Kidney epithelial cell (primary cell): ENCODE results near the gene IMMP2L. TPM values are rescaled to one million over a fixed set of nuclear protein-coding genes. Genes with fewer than 3 reads are reported as not detected.

Experiments used
- DNase-seq: peaks from one replicate; pipeline ENCODE4 v3.0.0-alpha.2; 2010; ENCODE audit warnings: low read depth
- H3K27me3 ChIP-seq: 2 replicates; pipeline ENCODE4 v1.6.0; 2011; ENCODE audit warnings: low read length; ENCODE audit not compliant: control insufficient read depth, insufficient read depth
- H3K36me3 ChIP-seq: 2 replicates; pipeline ENCODE4 v1.5.1; 2011; ENCODE audit warnings: low read length; ENCODE audit not compliant: control insufficient read depth, insufficient read depth
- H3K4me3 ChIP-seq: 2 replicates; pipeline ENCODE4 v1.5.1; 2011; ENCODE audit warnings: low read depth, mild to moderate bottlenecking, control low read depth, low read length
- total RNA-seq: library from RNA; depleted of rRNA; stranded (reverse); fragments of >200 nt; gene quantifications from 2 replicates; pipeline ENCODE4 v1.2.3, GENCODE V29; 2015
- TF ChIP-seq, protein P1 (sequence below): IDR thresholded peaks from 2 replicates; pipeline ENCODE4 v1.5.1; 2011; ENCODE audit warnings: mild to moderate bottlenecking, moderate library complexity, low read length, control low read depth, inconsistent platforms; ENCODE audit not compliant: insufficient read depth, poor library complexity, severe bottlenecking

Gene IMMP2L
- total RNA-seq, 1 donor from 2014 or later, result 30.8 TPM

DNA sequence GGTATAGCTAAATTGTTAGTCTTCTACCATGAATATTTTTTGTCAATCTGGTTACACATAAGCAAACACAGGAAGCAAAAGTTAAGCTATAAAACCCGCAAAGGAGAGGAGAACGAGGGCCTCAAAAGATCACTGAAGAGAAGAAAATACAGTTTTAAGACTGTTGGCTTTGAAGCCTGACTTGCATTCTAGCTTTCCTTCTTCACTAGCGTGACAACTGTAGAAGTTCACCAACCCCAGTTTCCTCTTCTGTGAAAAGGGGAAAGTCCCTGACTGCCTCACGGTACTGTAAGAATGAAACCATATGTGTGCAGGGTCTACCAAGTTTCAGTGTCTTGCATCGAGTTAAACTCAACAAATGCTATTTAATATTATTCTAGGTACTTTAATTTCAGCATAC lies 478.9 kb downstream of the IMMP2L start:
- Histone ChIP-seq H3K4me3 (no peak overlapping the region), H3K36me3 (no peaks in the 10 kb centered on the region), H3K27me3 (no peaks in the 10 kb centered on the region)
- TF ChIP-seq, protein P1, sequence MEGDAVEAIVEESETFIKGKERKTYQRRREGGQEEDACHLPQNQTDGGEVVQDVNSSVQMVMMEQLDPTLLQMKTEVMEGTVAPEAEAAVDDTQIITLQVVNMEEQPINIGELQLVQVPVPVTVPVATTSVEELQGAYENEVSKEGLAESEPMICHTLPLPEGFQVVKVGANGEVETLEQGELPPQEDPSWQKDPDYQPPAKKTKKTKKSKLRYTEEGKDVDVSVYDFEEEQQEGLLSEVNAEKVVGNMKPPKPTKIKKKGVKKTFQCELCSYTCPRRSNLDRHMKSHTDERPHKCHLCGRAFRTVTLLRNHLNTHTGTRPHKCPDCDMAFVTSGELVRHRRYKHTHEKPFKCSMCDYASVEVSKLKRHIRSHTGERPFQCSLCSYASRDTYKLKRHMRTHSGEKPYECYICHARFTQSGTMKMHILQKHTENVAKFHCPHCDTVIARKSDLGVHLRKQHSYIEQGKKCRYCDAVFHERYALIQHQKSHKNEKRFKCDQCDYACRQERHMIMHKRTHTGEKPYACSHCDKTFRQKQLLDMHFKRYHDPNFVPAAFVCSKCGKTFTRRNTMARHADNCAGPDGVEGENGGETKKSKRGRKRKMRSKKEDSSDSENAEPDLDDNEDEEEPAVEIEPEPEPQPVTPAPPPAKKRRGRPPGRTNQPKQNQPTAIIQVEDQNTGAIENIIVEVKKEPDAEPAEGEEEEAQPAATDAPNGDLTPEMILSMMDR, result no peak
- no peak for DNase-seq

DNA sequence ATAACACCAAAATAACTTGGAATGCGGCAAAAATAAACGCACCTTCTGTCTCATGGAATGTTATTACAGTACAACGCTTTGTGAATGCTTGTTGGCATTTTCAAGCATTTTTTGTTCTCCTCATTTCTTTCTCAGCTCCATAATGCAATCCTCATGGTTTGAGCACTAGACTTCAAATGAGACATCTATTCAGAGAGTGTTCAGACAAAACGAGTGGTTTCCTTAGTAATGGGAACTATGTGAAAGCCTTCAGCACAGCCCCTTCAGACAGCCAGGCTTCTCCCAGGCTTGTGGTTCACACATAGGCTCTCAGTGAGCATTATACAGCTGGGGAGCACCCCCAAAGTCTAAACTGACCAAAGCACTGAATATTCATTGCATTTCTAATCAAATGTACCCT lies 479.9 kb downstream of the IMMP2L start:
- H3K27me3 ChIP-seq, result no peaks in the 10 kb centered on the region
- H3K36me3 ChIP-seq, result no peaks in the 10 kb centered on the region
- TF ChIP-seq, protein P1, result no peak
- no peak overlapping the region for H3K4me3 ChIP-seq
- DNase-seq, result no peak

DNA sequence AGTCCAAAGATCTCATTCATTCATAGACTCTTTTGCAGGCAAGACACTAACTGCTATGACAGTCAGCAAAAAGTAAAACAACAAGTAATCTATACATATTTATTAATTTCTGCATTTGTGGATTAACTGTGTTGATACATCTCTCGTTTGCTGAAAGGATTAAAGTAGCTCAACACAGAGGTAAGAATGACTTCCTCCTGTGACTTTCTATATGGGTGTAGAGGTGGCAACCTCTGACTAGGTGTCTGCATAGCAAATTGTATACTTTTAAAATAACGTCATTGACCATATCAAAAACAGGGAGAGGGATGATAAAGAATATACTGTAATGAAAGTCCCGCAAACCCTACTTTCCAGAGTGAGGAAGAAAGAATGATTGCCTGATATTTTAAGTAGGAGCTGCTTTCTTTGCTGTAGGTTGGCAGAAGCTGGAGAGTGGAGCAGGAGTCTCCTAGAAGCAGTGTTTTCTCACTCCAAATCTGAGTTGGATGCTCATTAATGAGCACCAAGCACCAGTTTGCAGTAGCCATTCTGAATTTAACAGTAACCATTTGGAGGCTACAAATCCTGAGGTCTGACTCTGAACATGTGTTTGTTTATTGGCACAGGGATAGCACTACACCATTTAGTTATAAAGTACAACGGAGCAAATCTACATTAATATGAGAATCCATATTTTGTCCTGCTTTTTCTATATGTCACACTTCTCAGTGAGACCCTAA lies 480.6 kb downstream of the IMMP2L start:
- no peak for DNase-seq
- TF ChIP-seq, protein P1, result no peak
- Histone ChIP-seq H3K36me3 (no peaks in the 10 kb centered on the region), H3K27me3 (no peaks in the 10 kb centered on the region), H3K4me3 (no peak overlapping the region)

DNA sequence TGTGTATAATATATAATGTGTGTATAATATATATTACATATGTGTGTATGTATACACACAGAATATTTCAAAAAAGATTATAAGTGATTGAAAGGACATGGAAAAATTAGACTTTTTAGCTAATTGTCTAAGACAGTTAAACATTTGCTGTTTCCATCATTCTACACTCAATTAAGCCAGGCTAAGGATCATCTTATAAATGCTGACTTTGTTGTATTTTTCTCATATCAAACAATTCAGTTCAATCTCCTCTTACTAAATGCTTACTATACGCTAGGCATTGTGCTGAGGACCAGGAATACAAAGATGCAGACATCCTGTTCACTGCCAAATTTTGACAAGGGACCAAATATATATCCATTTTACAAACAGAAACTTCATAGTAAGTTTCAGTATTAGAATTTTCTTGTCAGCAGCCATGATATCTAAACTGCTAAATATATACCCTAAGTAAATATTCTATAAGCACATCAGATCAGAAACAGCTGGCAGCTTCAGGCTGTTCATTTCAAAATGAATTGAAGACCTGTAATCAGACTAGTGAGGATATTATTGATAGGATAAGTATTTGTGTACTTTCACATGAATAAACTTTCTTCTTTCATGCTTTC lies 481.7 kb downstream of the IMMP2L start:
- no peaks in the 10 kb centered on the region for H3K27me3 ChIP-seq
- no peak for DNase-seq
- H3K4me3 ChIP-seq, result no peak overlapping the region
- TF ChIP-seq, protein P1, result no peak
- H3K36me3 ChIP-seq, result no peaks in the 10 kb centered on the region

DNA sequence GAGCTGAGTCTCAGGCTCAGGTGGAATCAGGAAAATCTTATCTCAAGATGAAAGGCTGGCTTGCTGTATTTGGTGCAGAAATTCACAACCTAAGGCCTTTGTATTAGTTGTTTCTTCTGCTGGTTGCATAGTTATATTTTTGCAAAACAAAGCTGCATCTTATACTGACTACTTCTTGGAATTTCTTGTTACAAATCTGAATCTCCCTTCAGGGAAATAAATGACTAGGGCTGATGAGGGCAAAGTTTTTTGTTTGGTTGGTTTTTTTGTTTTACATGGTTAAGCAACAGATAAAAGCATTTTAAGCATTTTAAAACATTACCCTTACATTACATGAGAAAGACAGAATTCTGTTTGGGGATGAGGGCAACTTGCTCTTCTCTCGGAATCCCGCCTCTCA lies 485.3 kb downstream of the IMMP2L start:
- H3K4me3 ChIP-seq, result no peak overlapping the region
- H3K36me3 ChIP-seq, result no peaks in the 10 kb centered on the region
- H3K27me3 ChIP-seq, result no peaks in the 10 kb centered on the region
- no peak for DNase-seq
- TF ChIP-seq, protein P1, result no peak

DNA sequence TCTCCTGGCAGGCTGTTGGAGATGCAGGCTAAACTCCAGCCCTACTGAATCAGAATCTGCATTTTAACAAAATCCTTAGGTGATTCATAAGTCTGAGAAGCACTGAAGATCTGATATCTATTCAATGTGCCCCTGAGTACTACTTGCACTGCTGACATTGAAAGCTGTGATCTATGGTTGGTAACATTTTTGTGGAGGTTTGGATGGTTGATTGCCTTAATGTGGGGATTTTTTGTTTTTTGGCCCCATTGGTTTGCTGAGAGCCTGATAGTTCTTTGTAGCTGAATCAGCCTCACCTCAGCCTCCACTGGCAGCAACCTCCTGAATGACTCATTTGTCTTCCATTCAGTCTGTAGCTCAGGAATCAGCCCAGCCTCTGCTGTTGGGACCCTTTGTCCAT lies 486.1 kb downstream of the IMMP2L start:
- DNase-seq, result no peak
- H3K36me3 ChIP-seq, result no peaks in the 10 kb centered on the region
- no peaks in the 10 kb centered on the region for H3K27me3 ChIP-seq
- H3K4me3 ChIP-seq, result no peak overlapping the region
- TF ChIP-seq, protein P1, result no peak
